Liver (tissue), 3 donors: Measurements from ENCODE around the gene PSD.

ENCODE experiments used
- CTCF ChIP-seq: fragments of 150-350 bp; IDR thresholded peaks from 2 replicates; pipeline ENCODE4 v1.5.1; 2017; ENCODE audit warnings: improper control_type of control experiment, low read depth, low read length; ENCODE audit not compliant: missing input control
- EGR1 ChIP-seq, 2 donors: IDR thresholded peaks; 2 replicates each; pipeline ENCODE4 v1.6.1; 2016 to 2018; ENCODE audit warnings: antibody characterized with exemption in 2 of 2, low read depth in 2 of 2
- HNF4A ChIP-seq, 2 donors: conservative IDR thresholded peaks; 2 replicates each; pipeline ENCODE4 v1.6.1; 2016; ENCODE audit warnings: antibody characterized with exemption in 2 of 2, mild to moderate bottlenecking in 2 of 2
- HNF4G ChIP-seq: IDR thresholded peaks from 2 replicates; pipeline ENCODE4 v1.6.1; 2016; ENCODE audit warnings: antibody characterized with exemption
- JUND ChIP-seq, 2 donors: IDR thresholded peaks; 2 replicates each; pipeline ENCODE4 v1.6.1; 2016; ENCODE audit warnings: antibody characterized with exemption in 2 of 2
- MAX ChIP-seq: IDR thresholded peaks from 2 replicates; pipeline ENCODE4 v1.6.1; 2016; ENCODE audit warnings: antibody characterized with exemption
- REST ChIP-seq: IDR thresholded peaks from 2 replicates; pipeline ENCODE4 v1.6.1; 2016; ENCODE audit warnings: antibody characterized with exemption, mild to moderate bottlenecking
- ZBTB33 ChIP-seq: IDR thresholded peaks from 2 replicates; pipeline ENCODE4 v1.6.1; 2016; ENCODE audit warnings: antibody characterized with exemption
- donor health status: healthy.
- donor health status: healthy.

- no peak for TF ChIP-seq CTCF
- TF ChIP-seq EGR1 (IDR thresholded peaks at IDR 0.05; ENCODE audit: low read depth in 2 of 2), result no peak
- TF ChIP-seq REST, result no peak
- no peak for TF ChIP-seq MAX
- TF ChIP-seq JUND (IDR thresholded peaks at IDR 0.05), result no peak
- no peak for TF ChIP-seq HNF4G
- no peak for TF ChIP-seq ZBTB33
- TF ChIP-seq HNF4A (conservative IDR thresholded peaks at IDR 0.05), result no peak
Measured at GRCh38 chr10:102404361-102405107, 14.1 kb downstream of the PSD start.
